GM10847 (cell line): ENCODE data around the gene CRYL1.

Experiments
- POLR2A ChIP-seq: IDR thresholded peaks from 2 replicates; pipeline ENCODE4 v1.6.1; 2011; ENCODE audit not compliant: insufficient read length; ENCODE audit errors: extremely low read depth

CRYL1 gene

GRCh38 chr13:20378721-20379120 is 146.9 kb downstream of the CRYL1 start:
- TF ChIP-seq POLR2A: no peak

GRCh38 chr13:20377720-20378119 is 147.9 kb downstream of the CRYL1 start:
- no peak for TF ChIP-seq POLR2A

- TF ChIP-seq POLR2A: no peak
These were observed 149.8 kb downstream of the CRYL1 start for GRCh38 chr13:20375871-20376270.

DNA sequence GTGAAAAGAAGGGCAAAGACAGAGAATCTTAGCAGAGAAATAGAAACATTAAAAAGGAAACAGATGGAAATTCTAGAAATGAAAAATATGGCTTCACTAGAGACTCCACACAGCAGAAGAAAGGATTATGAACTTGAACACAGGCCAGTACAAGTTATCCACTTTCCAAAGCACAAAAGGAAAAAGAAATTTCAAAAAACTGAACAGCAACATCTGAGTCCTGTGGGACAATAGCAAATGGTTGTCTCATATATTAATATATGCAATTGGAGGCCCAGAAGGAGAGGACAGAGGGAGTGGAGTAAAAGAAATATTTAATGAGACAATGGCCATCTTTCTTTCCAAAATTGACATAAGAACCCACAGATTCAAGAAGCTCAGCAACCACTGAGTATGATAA is 151.8 kb downstream of the CRYL1 start:
- no peak for TF ChIP-seq POLR2A

DNA sequence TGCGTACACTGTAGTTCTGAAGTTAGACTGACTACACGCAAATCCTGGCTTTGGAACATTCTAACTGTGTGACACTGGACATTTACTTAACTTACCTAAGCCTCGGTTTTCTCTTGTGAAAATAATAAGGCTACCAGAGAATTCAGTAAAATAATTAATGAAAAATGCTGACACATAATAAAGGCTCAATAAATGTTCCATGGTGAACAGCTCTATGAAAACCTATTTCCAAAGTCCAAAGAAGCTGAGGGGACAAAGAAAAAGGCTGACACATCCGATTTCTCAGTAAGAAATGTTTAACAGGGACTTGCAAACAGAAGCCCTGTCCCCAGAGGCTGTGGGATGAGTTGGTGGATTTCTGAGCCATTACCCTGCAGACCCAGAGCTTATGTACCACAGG is 153.8 kb downstream of the CRYL1 start:
- no peak for TF ChIP-seq POLR2A

DNA sequence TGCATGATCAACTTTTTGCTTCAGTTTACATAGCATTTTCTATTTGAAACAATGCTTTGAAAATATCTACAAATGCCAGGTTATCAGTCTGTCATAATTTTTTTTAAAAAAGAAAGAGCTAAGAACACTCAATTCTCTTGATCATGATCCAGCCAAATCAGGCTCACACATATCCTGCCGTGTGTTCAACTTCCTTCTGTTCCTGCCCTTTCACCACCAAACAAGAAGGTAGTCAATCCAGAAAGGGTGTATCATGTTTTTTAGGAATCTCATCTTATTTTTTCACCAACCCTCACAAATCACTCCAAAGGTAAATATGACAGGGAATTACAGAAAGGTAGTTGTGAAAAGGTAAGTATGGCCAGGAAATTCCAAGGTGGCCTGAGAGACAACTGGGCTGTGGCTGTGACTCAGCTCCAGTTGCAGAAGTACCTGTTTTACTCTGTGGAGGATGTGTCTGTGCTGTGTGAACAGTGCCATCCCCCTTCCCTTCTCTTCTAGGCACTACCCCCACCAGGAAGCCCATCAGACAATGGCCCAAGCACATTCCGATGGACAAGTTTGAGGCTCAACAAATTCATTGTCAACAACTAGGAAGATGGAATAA is 154.7 kb downstream of the CRYL1 start:
- TF ChIP-seq POLR2A: no peak

DNA sequence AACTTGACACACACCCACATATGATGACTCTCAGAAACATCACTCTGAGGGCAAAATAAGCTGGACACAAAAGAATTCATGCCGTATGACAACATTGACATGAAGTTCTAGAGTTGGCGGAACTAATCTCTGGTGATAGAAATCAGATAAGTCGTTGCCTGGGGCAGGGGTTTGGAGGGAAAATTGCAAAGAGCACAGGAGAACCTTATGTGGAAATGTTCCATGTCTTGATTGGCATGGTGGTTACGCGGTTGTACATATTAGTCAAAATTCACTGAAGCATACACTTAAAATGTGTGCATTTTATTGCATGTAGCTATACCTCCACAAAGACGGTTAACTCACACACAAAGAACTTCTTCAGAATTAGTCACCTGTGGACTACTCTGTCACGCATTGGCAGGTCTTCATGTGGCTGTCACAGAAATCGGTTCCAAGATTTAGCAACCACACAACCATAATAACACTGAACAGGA is 155.7 kb downstream of the CRYL1 start:
- no peak for TF ChIP-seq POLR2A

DNA sequence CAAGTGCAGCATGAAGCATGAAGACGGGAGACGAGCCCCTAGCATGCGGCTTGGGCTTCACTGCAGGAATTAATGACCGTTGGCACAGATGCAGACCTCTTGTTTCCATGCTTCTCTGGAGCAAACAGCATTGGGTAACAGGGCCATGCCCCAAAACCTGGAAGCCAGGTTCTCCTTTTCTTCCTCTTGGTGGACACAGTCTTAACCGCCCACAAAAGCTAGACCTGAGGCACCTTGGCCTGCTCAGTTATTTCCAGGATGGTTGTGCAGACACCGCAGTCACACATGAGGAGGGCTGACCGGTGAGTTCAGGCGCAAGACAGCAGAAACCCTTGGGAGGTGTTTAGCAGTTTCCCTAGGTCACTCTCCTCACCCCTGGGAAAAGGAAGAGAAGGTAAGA is 159.6 kb downstream of the CRYL1 start:
- no peak for TF ChIP-seq POLR2A

DNA sequence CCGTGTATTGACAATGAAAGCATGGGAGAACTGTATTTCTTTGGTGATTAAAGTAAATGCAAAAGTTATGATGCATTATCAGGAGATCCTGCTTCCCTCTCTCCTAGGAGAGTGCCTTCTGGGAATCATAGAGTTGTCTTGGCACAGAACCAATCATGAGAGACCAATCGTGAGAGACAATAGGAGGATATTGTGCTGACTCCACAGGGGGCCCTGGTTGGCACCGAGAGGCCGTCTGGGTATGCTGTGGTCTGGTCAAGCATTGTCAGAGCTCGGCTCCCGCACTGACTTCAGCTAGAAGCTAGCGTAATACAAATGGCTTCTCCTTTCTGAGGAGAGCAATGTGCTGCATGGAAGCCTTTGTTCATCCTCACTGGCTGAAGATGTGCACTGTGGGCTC is 162.1 kb downstream of the CRYL1 start:
- no peak for TF ChIP-seq POLR2A

- no peak for TF ChIP-seq POLR2A
These were observed 162.5 kb downstream of the CRYL1 start for GRCh38 chr13:20363172-20363571.

- no peak for TF ChIP-seq POLR2A
These were observed 163.1 kb downstream of the CRYL1 start for GRCh38 chr13:20362484-20363041.

- TF ChIP-seq POLR2A: no peak
These were observed 164.7 kb downstream of the CRYL1 start for GRCh38 chr13:20360835-20361412.

DNA sequence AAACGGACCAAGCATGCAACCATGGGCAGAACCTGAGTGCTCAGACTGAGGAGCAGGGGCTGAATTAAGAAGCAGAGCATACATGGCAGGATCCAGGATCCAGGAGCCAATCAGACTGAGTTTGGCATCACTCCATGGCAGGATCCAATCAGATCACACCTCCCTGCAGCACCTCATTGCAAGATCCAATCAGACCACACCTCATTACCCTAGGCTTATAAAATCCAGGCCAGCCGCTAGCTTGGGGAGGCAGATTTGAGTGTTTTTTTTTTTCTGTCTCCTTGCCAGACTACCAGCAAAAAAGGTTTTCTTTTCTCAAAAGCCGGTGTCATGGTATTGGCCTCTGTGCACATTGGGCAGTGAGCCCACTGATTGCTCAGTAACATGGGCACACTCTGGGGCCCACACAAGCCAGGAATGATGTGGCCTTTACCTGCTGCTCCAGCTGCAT is 165.6 kb downstream of the CRYL1 start:
- TF ChIP-seq POLR2A: no peak

- TF ChIP-seq POLR2A: no peak
These were observed 166.3 kb downstream of the CRYL1 start for GRCh38 chr13:20359335-20359734.

DNA sequence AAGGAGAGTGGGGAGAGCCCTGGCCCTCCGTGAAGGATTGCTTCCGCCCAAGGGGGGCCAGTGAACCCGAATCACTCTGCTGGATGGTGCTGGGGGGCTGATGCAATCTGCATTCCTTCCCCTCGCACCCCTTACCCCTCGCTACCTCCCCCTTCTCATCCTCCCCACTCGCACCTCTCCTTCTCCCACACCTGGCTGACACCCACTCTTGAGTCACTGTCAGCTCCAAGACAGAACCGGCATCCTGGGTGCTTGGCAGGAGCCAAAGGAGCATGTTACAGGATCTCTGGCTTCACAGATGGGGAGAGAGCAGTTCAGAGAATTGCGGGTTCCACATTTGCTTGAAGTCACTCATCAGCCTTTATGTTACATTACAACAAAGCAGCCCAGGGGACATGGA is 167.6 kb downstream of the CRYL1 start:
- TF ChIP-seq POLR2A: no peak

- TF ChIP-seq POLR2A: no peak
These were observed 169.2 kb downstream of the CRYL1 start for GRCh38 chr13:20356444-20356843.

DNA sequence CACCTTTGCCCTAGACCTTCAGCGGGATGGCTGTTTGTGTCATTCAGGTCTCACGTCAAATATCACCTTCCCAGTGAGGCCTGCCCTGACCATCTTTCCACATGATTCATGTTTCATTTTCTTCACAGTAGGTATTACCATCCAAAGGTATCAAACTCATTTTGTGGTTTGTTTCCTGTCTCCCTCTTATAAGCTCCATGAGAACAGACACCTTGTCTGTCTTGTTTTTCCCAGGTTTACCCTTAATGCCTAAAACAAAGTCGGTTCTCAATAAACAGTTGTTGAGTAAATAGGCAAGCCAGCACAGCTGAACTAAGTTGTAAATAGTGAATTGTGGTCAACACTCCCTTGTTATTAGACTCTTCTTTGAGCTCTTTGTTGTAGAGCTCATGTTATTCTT is 170.9 kb downstream of the CRYL1 start:
- TF ChIP-seq POLR2A: no peak
